ENCODE results near the gene RASL12.

GRCh38 chr15:65091946-65092770, 24.4 kb upstream of the RASL12 start:
- no peak for TF ChIP-seq POLR2AphosphoS5 (IDR thresholded peaks at IDR 0.05)
- TF ChIP-seq, protein P1, sequence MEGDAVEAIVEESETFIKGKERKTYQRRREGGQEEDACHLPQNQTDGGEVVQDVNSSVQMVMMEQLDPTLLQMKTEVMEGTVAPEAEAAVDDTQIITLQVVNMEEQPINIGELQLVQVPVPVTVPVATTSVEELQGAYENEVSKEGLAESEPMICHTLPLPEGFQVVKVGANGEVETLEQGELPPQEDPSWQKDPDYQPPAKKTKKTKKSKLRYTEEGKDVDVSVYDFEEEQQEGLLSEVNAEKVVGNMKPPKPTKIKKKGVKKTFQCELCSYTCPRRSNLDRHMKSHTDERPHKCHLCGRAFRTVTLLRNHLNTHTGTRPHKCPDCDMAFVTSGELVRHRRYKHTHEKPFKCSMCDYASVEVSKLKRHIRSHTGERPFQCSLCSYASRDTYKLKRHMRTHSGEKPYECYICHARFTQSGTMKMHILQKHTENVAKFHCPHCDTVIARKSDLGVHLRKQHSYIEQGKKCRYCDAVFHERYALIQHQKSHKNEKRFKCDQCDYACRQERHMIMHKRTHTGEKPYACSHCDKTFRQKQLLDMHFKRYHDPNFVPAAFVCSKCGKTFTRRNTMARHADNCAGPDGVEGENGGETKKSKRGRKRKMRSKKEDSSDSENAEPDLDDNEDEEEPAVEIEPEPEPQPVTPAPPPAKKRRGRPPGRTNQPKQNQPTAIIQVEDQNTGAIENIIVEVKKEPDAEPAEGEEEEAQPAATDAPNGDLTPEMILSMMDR (IDR thresholded peaks at IDR 0.05), result no peak
